GM18517 (cell line): ENCODE results near the gene ARMC2.
"Not testable (repeated sequence)": the region's sequence is repeated elsewhere in the genome, so short reads cannot be mapped to it uniquely, and the experiment has no call there.

ENCODE experiments used
- ATAC-seq: cut with Tn5 transposase; IDR thresholded peaks from one replicate; pipeline ENCODE4 v1.9.1; 2021; ENCODE audit warnings: mild to moderate bottlenecking, moderate library complexity; ENCODE audit not compliant: unreplicated experiment

Gene ARMC2

DNA sequence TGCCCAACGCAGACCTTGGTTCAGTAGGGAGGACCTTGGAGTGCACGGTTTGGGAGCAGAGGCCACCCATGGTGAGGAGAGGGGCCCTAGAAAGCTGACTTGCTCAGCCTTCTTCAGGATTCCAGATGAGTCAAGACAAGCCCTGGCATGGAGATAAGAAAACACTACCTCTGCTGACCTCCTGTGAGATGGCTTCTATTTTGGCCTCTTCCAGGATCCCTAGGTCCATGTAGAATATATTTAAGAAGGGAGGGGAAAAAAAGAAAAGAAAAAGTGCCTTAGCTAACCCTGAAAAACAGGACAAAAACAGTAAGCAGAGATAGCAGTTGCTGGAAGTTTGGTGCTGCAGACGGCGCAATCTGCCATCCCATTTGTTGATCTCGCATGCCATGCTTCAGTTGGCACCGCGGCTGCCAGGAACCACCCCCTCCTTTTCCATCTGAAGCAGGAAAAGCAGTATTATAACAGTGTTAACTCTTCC lies 100.0 kb downstream of the ARMC2 start:
- ATAC-seq, result no peak

GRCh38 chr6:108951351-108951953 lies 103.2 kb downstream of the ARMC2 start:
- ATAC-seq, result no peak

- ATAC-seq, result no peak
These were observed 104.7 kb downstream of the ARMC2 start for GRCh38 chr6:108952776-108953486.

- no peak for ATAC-seq
These were observed 105.5 kb downstream of the ARMC2 start for GRCh38 chr6:108953681-108954080.

DNA sequence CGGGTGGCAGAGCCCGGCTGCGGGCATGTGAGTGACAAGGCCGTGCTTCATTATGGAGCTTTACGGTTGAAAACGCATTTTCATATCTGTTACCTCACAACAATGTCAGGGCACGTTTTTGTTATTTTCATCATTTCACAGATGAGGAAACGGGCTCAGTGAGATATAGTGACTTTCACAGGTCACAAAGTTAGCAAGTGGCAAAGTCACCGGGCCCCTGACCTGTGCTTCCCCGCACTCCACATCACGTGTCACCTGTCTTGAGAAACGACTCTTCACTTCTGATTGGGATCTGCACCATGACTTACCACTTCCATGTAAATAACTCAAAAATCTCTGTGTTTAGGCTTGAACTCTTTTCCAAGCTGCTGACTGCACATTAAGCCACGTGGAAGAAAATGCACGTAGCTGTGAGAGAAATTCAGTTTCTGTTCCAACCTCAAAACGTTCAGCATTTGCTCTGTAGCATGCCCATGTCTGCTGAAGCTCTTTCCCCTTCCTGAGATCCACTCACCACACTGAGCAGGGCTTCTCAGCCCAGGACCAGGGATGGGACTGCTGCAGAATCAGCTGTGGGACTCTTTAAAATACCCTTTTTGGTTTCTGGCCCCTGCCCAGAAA lies 107.2 kb downstream of the ARMC2 start:
- ATAC-seq, result no peak

DNA sequence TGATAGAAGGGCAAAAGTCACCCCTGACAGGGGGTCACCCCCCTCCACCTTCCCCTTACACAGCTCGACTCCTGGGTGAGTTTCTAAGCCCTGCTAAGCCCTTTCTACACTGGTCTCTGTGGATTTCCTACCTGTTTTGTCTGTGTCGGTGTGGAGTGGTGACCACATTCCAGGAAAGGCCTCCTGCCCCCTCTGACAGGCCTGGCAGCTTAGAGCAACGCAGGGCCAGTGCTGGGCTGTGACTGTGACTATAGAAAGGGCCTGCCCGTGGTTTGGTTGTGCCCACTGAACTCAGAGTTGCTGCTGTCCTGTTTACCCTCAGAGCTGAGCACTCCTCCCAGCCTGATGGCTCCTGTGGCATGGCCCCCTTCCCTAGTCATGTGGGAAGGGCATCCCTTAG lies 109.0 kb downstream of the ARMC2 start:
- no peak for ATAC-seq

GRCh38 chr6:108958900-108959770 lies 110.9 kb downstream of the ARMC2 start:
- no peak for ATAC-seq

DNA sequence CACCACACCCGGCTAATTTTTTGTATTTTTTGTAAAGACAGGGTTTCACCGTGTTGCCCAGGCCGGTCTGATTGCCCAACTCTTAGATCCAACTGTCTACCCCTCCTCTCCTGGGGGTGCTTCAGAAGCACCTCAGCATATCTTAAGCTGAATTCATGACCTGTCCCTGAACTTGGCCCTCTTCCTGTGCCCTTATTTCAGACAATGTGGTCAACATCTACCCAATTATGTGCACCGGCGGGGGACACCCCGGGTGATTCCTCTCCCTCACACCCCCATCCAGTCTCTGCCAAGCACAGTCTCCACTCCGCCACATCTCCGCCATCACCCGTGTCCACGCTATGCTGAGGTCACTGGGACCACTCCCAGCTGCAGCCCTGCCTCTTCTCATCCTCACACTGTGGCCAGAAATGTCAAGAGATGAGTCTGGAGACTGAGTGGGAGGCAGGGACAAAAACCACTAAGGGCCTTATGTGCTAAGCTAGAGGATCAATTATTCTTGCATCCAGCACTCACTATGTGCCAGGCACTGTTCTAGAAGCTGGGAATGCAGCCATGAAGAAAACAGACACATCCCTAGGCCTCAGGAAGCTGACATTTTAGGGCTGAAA lies 111.9 kb downstream of the ARMC2 start:
- no peak for ATAC-seq

DNA sequence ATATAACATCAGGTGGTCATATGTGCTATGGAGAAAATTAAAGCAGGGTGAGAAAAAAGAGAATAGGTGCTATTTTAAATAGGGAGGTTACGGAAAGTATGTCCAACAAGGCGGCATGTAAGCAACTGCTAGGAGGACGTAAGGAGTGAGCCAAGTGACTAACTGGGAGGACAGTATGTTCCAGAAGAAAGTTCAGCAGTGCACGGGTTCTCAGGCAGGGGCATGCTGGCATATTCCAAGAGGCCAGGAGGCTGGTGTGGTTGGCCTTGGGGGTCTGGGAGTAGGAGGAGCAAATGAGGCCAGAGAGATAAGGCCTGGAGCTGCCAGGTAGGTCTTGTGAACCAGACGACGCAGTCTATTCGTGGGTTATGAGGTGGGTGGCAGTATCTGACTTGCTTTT lies 112.4 kb downstream of the ARMC2 start:
- no peak for ATAC-seq

DNA sequence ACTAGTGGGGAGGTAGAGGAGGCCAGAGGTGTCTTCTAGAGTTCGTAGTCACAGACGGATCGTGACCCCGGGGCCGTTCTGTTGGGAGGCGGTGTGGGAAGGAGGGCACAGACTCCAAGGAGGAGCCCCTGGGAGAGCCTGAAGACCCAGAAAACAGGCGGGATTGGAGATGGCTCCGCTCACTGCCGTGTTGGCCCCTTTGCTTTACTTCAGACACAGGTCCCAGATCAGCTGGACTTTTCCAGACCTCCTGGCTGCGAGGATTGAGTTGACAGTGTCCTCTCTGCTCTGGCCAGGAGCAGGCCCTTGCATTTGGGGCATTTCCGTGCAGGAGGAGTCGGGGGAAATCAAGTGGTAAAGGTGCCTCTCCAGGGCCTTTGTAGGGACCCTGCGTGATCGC lies 112.9 kb downstream of the ARMC2 start:
- no peak for ATAC-seq

- no peak for ATAC-seq
These were observed 113.8 kb downstream of the ARMC2 start for GRCh38 chr6:108961985-108962384.

- ATAC-seq, result no peak
These were observed 118.0 kb downstream of the ARMC2 start for GRCh38 chr6:108966251-108966650.

GRCh38 chr6:108966855-108967755 lies 118.9 kb downstream of the ARMC2 start:
- ATAC-seq, result no peak

DNA sequence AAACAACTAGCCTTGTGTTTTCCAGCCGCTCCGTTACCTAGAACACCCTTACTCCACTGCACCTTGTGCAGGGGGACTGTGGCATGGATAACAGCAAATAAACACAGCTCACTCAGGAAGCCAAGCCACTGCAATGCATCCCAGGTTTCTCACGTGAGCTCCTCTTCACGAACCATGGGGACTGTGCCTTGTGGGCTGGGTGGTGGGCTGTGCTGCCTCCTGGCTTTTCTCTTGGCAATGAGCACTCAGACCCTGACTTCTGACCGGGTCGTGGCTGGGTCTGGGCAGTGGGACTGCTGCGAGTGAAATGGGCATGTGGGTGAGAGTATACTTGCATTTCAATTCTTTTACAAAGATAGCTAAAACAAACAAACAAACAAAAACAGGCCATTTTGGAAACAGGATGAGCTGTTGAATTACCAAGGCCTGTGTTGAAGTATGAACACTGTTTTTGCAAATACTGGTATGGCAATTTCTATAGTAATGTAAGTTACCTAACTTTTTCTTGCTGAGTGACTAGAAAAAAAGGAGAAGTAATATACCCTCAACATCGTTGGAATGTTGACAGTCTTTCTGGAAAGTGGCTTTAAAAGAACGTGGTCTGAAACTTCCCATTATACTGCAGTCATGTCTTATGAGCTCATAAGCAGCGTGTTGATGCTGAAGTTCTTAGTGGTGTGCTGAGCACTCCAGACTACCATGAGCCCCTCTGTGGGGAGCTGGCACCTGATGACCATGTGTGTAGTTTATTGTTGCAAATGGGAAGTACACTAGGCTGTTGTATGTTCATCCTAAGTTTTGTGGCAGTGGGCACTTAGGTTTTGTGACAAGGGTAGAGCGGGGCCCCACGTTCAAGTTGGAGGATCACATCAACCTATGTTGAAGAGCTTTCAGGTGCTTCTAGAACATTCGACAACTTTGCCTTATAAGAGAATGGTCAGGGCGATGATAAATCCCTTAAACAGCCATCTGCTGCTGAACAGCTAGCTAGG lies 120.4 kb downstream of the ARMC2 start:
- ATAC-seq, result no peak

GRCh38 chr6:108969776-108970175 lies 121.6 kb downstream of the ARMC2 start:
- no peak for ATAC-seq

- no peak for ATAC-seq
These were observed 126.0 kb downstream of the ARMC2 start for GRCh38 chr6:108974201-108974600.

- not testable (repeated sequence) for ATAC-seq
These were observed 130.4 kb downstream of the ARMC2 start for GRCh38 chr6:108978638-108979037.
